Panc1 (cell line): ENCODE measurements around the gene NUCB2. TPM values are rescaled to one million over a fixed set of nuclear protein-coding genes. Genes with fewer than 3 reads are reported as not detected.

Source experiments
- ATAC-seq: fragments of 200-7000 bp; cut with Tn5 transposase; 2 replicates; pipeline ENCODE4 v1.9.1; 2020; ENCODE audit warnings: mild to moderate bottlenecking, moderate library complexity
- BruUV-seq: library from RNA; stranded (reverse); fragments of 400-500 nt; replicated peaks from 2 replicates; lab custom pipeline; 2021; lab: Mats Ljungman, UMichigan
- CTCF ChIA-PET: fragments of 300-600 bp; sonication (Branson Sonifier 250); formaldehyde crosslinking; loops from one replicate; lab custom pipeline; 2022; ENCODE audit warnings: antibody characterized with exemption; lab: Charles Lee
- POLR2A ChIA-PET: fragments of 300-600 bp; sonication (Branson Sonifier 250); formaldehyde crosslinking; loops from one replicate; lab custom pipeline; 2022; ENCODE audit warnings: antibody characterized with exemption; lab: Charles Lee
- DNase-seq: peaks from one replicate; pipeline ENCODE4 v3.0.0-alpha.2; 2010; ENCODE audit warnings: low read depth, low spot score
- H3K27ac ChIP-seq: 2 replicates; pipeline ENCODE4 v1.5.1; 2011; ENCODE audit warnings: mild to moderate bottlenecking, low read length, inconsistent platforms
- H3K27me3 ChIP-seq: fragments of 200-500 bp; sonication (Bioruptor generic); 2 replicates; pipeline ENCODE4 v1.6.0; 2014; ENCODE audit warnings: low read length, inconsistent platforms; ENCODE audit not compliant: control insufficient read depth, insufficient read depth
- H3K36me3 ChIP-seq: fragments of 200-500 bp; sonication (Bioruptor generic); 2 replicates; pipeline ENCODE4 v1.5.1; 2014; ENCODE audit warnings: inconsistent platforms, mild to moderate bottlenecking, low read length, moderate library complexity; ENCODE audit not compliant: control insufficient read depth, insufficient read depth
- H3K4me1 ChIP-seq: 2 replicates; pipeline ENCODE4 v1.5.1; 2011; ENCODE audit warnings: inconsistent platforms, mild to moderate bottlenecking, low read length, moderate library complexity; ENCODE audit not compliant: control insufficient read depth, insufficient read depth
- H3K4me3 ChIP-seq, 2 experiments: 2 replicates each; pipeline ENCODE4 v1.5.1; 2011 to 2012; ENCODE audit warnings: low read depth in 2 of 2, low read length in 2 of 2, mild to moderate bottlenecking in 2 of 2, inconsistent platforms in 1 of 2, moderate library complexity in 1 of 2
- H3K9me3 ChIP-seq: fragments of 200-500 bp; sonication (Bioruptor generic); 2 replicates; pipeline ENCODE4 v1.5.1; 2014; ENCODE audit warnings: low read depth, mild to moderate bottlenecking, inconsistent platforms, low read length, moderate library complexity; ENCODE audit not compliant: control insufficient read depth, insufficient read depth
- POLR2AphosphoS5 ChIP-seq: IDR thresholded peaks from 2 replicates; pipeline ENCODE4 v1.6.1; 2012; ENCODE audit warnings: mild to moderate bottlenecking, low read depth, low read length, moderate library complexity
- REST ChIP-seq, 2 experiments: IDR thresholded peaks; 2 replicates each; pipeline ENCODE4 v1.6.1; 2011 to 2012; ENCODE audit warnings: low read depth in 2 of 2, control low read depth in 1 of 2, low read length in 1 of 2, mild to moderate bottlenecking in 1 of 2, moderate library complexity in 1 of 2; ENCODE audit not compliant: insufficient read depth in 1 of 2
- SIN3A ChIP-seq: IDR thresholded peaks from 2 replicates; pipeline ENCODE4 v1.6.1; 2012; ENCODE audit warnings: low read depth, mild to moderate bottlenecking, low read length, moderate library complexity, borderline replicate concordance; ENCODE audit not compliant: insufficient read depth
- TCF7L2 ChIP-seq: IDR thresholded peaks from 2 replicates; pipeline ENCODE4 v1.6.1; 2011; ENCODE audit warnings: mild to moderate bottlenecking, low read depth, low read length, inconsistent platforms
- in situ Hi-C: cut with HindIII; loops from 2 replicates; pipeline ENCODE4 v1.10.0; 2016; ENCODE audit warnings: low sequenced_read_pairs, low pct_unique_long_range_greater_than_20kb
- intact Hi-C: fragments of 100-400 bp; cut with micrococcal nuclease; formaldehyde crosslinking; loops from one replicate; pipeline ENCODE4 v1.10.0; 2022; ENCODE audit not compliant: unreplicated experiment
- total RNA-seq: library from RNA; stranded (reverse); gene quantifications from one replicate; pipeline ENCODE4 v1.2.1, GENCODE V29; 2021; ENCODE audit not compliant: unreplicated experiment
- TF ChIP-seq, protein P1 (sequence below): fragments of 450-650 bp; IDR thresholded peaks from 2 replicates; pipeline ENCODE4 v1.5.1; 2017; ENCODE audit warnings: mild to moderate bottlenecking

Gene NUCB2
- total RNA-seq, 1 experiment from 2014 or later, result 62.2 TPM

DNA sequence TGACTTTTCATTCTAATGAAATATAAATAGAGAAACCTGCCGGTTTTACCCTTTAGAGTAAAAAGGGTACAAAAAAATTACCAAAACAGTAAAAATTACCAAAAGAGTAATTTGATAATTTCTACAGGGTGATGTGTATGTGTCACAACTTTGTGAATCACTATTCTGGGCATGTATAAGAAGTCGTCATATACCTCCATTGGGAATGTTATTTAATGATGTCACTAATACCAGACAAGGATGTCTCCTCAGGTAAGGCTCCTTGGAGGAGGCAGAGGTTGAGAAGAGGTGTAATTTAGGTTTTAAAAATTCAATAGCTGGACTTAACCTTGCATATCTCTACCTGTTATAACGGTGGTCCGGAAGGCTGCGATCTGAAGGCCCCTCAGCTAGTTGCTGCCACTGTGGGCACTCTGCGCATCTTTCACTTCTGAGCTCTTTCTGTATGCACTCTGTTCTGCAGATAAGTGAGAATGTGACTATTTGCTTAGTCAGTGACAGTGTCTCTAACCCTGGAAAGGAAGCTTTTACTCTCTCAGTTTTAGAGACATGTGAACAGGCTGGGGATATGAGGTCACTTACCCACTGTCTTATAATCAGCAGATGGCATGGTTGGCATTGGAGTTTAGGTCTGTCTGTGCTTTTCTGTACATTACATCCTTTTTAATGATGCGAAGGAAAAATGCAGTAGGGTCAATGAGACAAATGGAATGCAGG lies 74.1 kb downstream of the NUCB2 start:
- Histone ChIP-seq H3K9me3 (no peaks in the 10 kb centered on the region), H3K4me1 (peaks cover 4% of the 10 kb centered on the region; the same call in 1 of the 2 replicates), H3K27me3 (no peaks in the 10 kb centered on the region), H3K4me3 (no peak overlapping the region), H3K36me3 (no peaks in the 10 kb centered on the region), H3K27ac (no peak overlapping the region)
- ChIA-PET POLR2A (interaction anchor here (0.6 kb wide), 1 partner anchor 87 kb away, joined by 3 read pairs; no protein-coding TSS in a partner anchor), CTCF (interaction anchor here (0.7 kb wide), 1 partner anchor 74 kb away, joined by 9 read pairs; the partner anchor contains the start of gene NUCB2)
- TF ChIP-seq TCF7L2 (no peak), POLR2AphosphoS5 (no peak), SIN3A (no peak), REST (IDR thresholded peaks at IDR 0.05; ENCODE audit: insufficient read depth in 1 of 2, low read depth in 2 of 2, low read length in 1 of 2) (no peak)
- TF ChIP-seq, protein P1, sequence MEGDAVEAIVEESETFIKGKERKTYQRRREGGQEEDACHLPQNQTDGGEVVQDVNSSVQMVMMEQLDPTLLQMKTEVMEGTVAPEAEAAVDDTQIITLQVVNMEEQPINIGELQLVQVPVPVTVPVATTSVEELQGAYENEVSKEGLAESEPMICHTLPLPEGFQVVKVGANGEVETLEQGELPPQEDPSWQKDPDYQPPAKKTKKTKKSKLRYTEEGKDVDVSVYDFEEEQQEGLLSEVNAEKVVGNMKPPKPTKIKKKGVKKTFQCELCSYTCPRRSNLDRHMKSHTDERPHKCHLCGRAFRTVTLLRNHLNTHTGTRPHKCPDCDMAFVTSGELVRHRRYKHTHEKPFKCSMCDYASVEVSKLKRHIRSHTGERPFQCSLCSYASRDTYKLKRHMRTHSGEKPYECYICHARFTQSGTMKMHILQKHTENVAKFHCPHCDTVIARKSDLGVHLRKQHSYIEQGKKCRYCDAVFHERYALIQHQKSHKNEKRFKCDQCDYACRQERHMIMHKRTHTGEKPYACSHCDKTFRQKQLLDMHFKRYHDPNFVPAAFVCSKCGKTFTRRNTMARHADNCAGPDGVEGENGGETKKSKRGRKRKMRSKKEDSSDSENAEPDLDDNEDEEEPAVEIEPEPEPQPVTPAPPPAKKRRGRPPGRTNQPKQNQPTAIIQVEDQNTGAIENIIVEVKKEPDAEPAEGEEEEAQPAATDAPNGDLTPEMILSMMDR, result no peak
- in situ Hi-C loops, result no loop called here
- BruUV-seq, result no TSS peak
- DNase-seq, result no peak
- intact Hi-C loops, result loop anchor here (5.0 kb wide), 2 partner anchors 73 to 118 kb away; partner anchors contain the start of gene NUCB2
- no peak for ATAC-seq

GRCh38 chr11:17351172-17351509 lies 74.6 kb downstream of the NUCB2 start:
- TF ChIP-seq, protein P1, result peak; percentile 44
- TF ChIP-seq SIN3A, result no peak
- no peak for TF ChIP-seq POLR2AphosphoS5
- TF ChIP-seq REST (IDR thresholded peaks at IDR 0.05; ENCODE audit: insufficient read depth in 1 of 2, low read depth in 2 of 2, low read length in 1 of 2), result no peak
- no peak for TF ChIP-seq TCF7L2
- Histone ChIP-seq H3K27me3 (no peaks in the 10 kb centered on the region), H3K36me3 (no peaks in the 10 kb centered on the region), H3K9me3 (no peaks in the 10 kb centered on the region), H3K27ac (no peak overlapping the region), H3K4me1 (peaks cover 4% of the 10 kb centered on the region; the same call in 1 of the 2 replicates), H3K4me3 (peak overlapping the region; percentile 58 to 89)
- ATAC-seq (no peak), DNase-seq (no peak)
- ChIA-PET CTCF (no interaction called here), POLR2A (no interaction called here)
- in situ Hi-C loops, result no loop called here
- no TSS peak for BruUV-seq
- intact Hi-C loops, result loop anchor here (5.0 kb wide), 2 partner anchors 74 to 119 kb away; partner anchors contain the start of gene NUCB2
